Ectodermal cell (in vitro differentiated cells): ENCODE measurements around the gene CNBP.
"Not testable (repeated sequence)": the region's sequence is repeated elsewhere in the genome, so short reads cannot be mapped to it uniquely, and the experiment has no call there.

Experiments used
- H3K27ac ChIP-seq: 2 replicates; pipeline ENCODE4 v1.7.0; 2013; ENCODE audit warnings: mild to moderate bottlenecking, low read depth, low read length; ENCODE audit not compliant: insufficient read depth, poor library complexity, severe bottlenecking
- H3K27me3 ChIP-seq: 2 replicates; pipeline ENCODE4 v1.7.0; 2013; ENCODE audit warnings: mild to moderate bottlenecking, low read length; ENCODE audit not compliant: insufficient read depth, control insufficient read depth, poor library complexity, severe bottlenecking
- H3K36me3 ChIP-seq: one replicate; pipeline ENCODE4 v1.7.0; 2013; ENCODE audit warnings: low read length; ENCODE audit not compliant: control insufficient read depth, insufficient read depth
- H3K4me1 ChIP-seq: one replicate; pipeline ENCODE4 v1.7.0; 2013; ENCODE audit warnings: low read length; ENCODE audit not compliant: control insufficient read depth, insufficient read depth
- H3K4me3 ChIP-seq: 2 replicates; pipeline ENCODE4 v1.7.0; 2013; ENCODE audit warnings: low read depth, low read length, control low read depth; ENCODE audit not compliant: insufficient read depth
- H3K9me3 ChIP-seq: 2 replicates; pipeline ENCODE4 v1.7.0; 2013; ENCODE audit warnings: mild to moderate bottlenecking, low read length, moderate library complexity; ENCODE audit not compliant: control insufficient read depth
- WGBS, 2 experiments: methylation state at CpG; one replicate each; pipeline ENCODE4 v1.1.7; 2013; ENCODE audit warnings: missing lambda C conversion rate in 2 of 2; 5-methylcytosine and 5-hydroxymethylcytosine counted together

Gene CNBP

GRCh38 chr3:129187857-129188256 is 4.2 kb upstream of the CNBP start:
- no peaks in the 10 kb centered on the region for H3K27me3 ChIP-seq
- H3K9me3 ChIP-seq = no peaks in the 10 kb centered on the region
- H3K4me3 ChIP-seq = no peak overlapping the region
- no peaks in the 10 kb centered on the region for H3K36me3 ChIP-seq
- no peak overlapping the region for H3K27ac ChIP-seq
- H3K4me1 ChIP-seq = no peaks in the 10 kb centered on the region
- 84 to 100% methylated on average over 1 of the region's 1 CpG for WGBS, 2 experiments

- Histone ChIP-seq H3K9me3 (no peaks in the 10 kb centered on the region), H3K4me3 (no peak overlapping the region), H3K27me3 (no peaks in the 10 kb centered on the region), H3K36me3 (no peaks in the 10 kb centered on the region), H3K4me1 (no peaks in the 10 kb centered on the region), H3K27ac (no peak overlapping the region)
- 86 to 96% methylated on average over 2 of the region's 3 CpGs for WGBS, 2 experiments
Measured at GRCh38 chr3:129185783-129186182, 2.1 kb upstream of the CNBP start.

- not testable (repeated sequence) for H3K36me3 ChIP-seq, H3K27ac ChIP-seq, H3K27me3 ChIP-seq, H3K4me1 ChIP-seq, H3K9me3 ChIP-seq
- 91% methylated on average over 19 to 20 of the region's 20 CpGs for WGBS, 2 experiments
- H3K4me3 ChIP-seq = peak overlapping the region; percentile 96
Measured at GRCh38 chr3:129184784-129185542, 1.3 kb upstream of the CNBP start.

GRCh38 chr3:129184396-129184657 is 631 bp upstream of the CNBP start:
- Histone ChIP-seq H3K9me3 (no peaks in the 10 kb centered on the region), H3K4me1 (no peaks in the 10 kb centered on the region), H3K36me3 (no peaks in the 10 kb centered on the region), H3K27me3 (no peaks in the 10 kb centered on the region), H3K27ac (peak overlapping the region; percentile 77), H3K4me3 (peak overlapping the region; percentile 96)
- WGBS, 2 experiments = 21 to 24% methylated on average over 5 of the region's 5 CpGs

DNA sequence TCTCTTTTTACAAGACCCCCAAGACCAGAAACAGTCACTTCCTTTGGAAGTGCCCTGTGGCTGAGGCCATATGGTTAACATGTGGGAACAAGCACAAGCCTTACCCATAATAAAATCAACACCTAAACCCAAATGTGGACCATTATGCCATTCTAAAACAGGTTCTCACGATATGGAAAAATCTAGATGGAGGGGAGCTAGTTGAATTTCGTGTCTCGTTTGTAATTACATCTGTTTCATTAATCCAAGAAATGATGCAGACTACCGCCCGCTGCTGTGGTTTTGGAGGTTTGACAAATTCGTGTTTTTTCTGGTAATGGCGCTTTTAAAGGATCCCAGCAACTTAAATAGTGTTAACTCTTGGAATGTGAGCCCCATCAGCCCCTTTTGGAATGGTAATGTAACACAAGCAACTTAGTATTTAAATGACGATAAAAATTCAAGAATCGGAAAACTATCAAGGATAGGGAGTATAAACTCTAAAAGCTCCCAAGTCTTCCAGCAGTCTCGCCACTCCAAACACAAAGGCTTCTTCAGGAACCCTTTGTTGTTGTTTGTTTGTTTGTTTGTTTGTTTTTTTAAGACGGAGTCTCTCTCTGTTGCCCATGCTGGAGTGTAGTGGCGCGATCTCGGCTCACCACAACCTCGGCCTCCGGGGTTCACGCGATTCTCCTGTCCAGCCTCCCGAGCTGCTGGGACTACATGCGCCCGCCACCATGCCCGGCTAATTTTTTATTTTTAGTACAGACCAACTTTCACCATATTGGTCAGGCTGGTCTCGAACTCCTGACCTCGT is 1.1 kb downstream of the CNBP start:
- H3K27ac ChIP-seq = peak overlapping the region; percentile 94
- H3K27me3 ChIP-seq = no peaks in the 10 kb centered on the region
- peaks cover 5% of the 10 kb centered on the region for H3K36me3 ChIP-seq
- WGBS, 2 experiments = 1% methylated on average over 21 to 24 of the region's 24 CpGs
- H3K4me3 ChIP-seq = peak overlapping the region; percentile 96
- no peaks in the 10 kb centered on the region for H3K4me1 ChIP-seq
- no peaks in the 10 kb centered on the region for H3K9me3 ChIP-seq

DNA sequence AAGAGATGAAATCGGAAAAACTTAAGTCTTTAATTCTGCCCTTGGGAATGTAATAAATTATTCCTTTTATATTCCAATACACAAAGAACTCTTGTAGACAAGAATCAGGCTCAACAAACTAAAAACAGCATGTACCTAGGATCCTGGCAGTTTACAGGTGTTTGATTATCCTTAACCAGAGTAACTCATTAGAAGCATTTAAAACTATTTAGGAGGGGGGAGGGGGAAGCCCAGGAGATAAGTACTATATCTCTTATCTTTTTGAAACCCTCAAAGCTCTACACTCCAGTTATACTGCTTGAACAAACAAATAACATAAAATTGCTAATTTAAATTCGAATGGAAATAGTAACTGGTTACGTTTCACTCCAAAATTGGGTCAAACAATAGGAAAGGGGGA is 1.9 kb downstream of the CNBP start:
- Histone ChIP-seq H3K27ac (no peak overlapping the region), H3K27me3 (no peaks in the 10 kb centered on the region), H3K9me3 (no peaks in the 10 kb centered on the region), H3K36me3 (peaks cover 9% of the 10 kb centered on the region), H3K4me3 (peak overlapping the region; percentile 96), H3K4me1 (no peaks in the 10 kb centered on the region)
- whole genome bisulfite sequencing, 2 experiments = 18% methylated on average over 2 of the region's 3 CpGs; no CpG with 5 or more reads in 1 of the 2 experiments

GRCh38 chr3:129180461-129180860 is 3.2 kb downstream of the CNBP start:
- WGBS, 2 experiments = 86 to 92% methylated on average over 1 of the region's 1 CpG
- no peak overlapping the region for H3K4me3 ChIP-seq
- H3K4me1 ChIP-seq = no peaks in the 10 kb centered on the region
- no peaks in the 10 kb centered on the region for H3K9me3 ChIP-seq
- peaks cover 12% of the 10 kb centered on the region for H3K36me3 ChIP-seq
- no peaks in the 10 kb centered on the region for H3K27me3 ChIP-seq
- no peak overlapping the region for H3K27ac ChIP-seq

DNA sequence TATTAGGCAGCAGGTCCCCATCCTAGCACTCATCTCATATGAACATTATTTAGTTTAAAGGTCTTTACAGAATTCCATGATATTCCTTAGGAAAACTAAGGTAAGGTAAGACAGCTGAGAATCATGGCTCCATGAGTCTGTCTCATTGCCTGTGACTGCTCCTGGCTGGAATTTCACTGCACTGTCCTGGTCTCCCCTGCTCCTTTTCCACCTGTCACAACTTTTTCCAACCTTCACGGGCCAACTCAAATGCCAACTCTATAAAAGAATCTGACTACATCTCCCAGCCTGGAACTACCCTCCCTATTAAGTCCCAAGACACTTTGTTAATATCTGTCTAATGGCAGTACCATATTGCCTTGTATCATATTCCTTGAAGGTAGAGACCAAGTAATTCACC is 7.6 kb downstream of the CNBP start:
- Histone ChIP-seq H3K4me1 (no peaks in the 10 kb centered on the region), H3K27ac (peak overlapping the region; percentile 16), H3K9me3 (no peaks in the 10 kb centered on the region), H3K27me3 (no peaks in the 10 kb centered on the region), H3K36me3 (peaks cover 20% of the 10 kb centered on the region), H3K4me3 (no peak overlapping the region)
- WGBS, 2 experiments = 96% methylated on average over 1 of the region's 1 CpG

- H3K4me1 ChIP-seq = no peaks in the 10 kb centered on the region
- no peak overlapping the region for H3K4me3 ChIP-seq
- H3K27ac ChIP-seq = no peak overlapping the region
- no peaks in the 10 kb centered on the region for H3K9me3 ChIP-seq
- WGBS, 2 experiments = 92 to 93% methylated on average over 4 of the region's 4 CpGs
- peaks cover 29% of the 10 kb centered on the region for H3K36me3 ChIP-seq
- H3K27me3 ChIP-seq = no peaks in the 10 kb centered on the region
Measured at GRCh38 chr3:129173725-129174124, 10.0 kb downstream of the CNBP start.

DNA sequence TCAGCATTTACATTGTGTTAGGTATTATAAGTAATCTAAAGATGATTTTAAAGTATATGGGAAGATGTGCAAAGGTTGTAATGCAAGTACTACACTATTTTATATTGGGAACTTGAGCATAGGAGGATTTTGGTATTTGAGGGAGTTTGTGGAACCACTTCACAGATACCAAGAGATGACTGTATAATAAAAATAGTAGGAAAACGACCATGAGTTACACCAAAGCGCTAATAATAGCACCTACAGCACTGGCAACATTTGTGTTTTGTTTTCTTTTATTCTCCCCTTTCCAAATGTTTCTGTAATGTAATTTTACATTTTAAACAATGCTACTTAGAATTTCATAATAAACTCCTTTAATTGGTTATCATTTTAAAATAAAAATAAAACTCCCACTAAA is 10.5 kb downstream of the CNBP start:
- no peaks in the 10 kb centered on the region for H3K4me1 ChIP-seq
- no peaks in the 10 kb centered on the region for H3K27me3 ChIP-seq
- H3K4me3 ChIP-seq = no peak overlapping the region
- H3K9me3 ChIP-seq = no peaks in the 10 kb centered on the region
- 95% methylated on average over 2 of the region's 2 CpGs; no CpG with 5 or more reads in 1 of the 2 experiments for WGBS, 2 experiments
- H3K36me3 ChIP-seq = peaks cover 28% of the 10 kb centered on the region
- H3K27ac ChIP-seq = no peak overlapping the region
